NCI-H526 treated with DMSO at 0.1 percent for 48 hours (cell line): ENCODE results near the gene KRTAP10-3.
A peak's percentile ranks its signal among the peaks of the same experiment; 100 is the strongest.

Experiments
- DNase-seq: peaks from one replicate; lab custom pipeline; 2025; lab: John Stamatoyannopoulos, UW

KRTAP10-3 gene

DNA sequence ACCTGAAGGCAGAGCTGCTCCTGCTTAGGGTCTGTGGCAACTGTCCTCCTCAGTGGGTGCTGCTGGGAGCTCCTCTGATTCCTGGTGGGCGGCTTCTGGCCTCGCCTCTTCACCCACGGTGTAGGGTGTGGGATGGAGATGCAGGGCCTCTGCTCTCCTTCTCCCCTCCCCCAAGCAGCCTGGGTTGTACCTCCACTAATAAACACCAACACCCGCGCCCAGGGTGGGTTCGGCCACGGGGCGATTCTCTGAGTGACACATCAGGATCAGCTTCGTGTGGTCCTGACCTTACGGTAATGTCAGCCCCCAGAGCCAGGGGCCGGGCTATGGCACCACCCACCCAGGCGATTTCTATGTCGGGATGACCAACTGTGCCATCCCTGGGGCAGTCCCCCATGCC lies 42.3 kb downstream of the KRTAP10-3 start:
- DNase-seq, result no peak

DNA sequence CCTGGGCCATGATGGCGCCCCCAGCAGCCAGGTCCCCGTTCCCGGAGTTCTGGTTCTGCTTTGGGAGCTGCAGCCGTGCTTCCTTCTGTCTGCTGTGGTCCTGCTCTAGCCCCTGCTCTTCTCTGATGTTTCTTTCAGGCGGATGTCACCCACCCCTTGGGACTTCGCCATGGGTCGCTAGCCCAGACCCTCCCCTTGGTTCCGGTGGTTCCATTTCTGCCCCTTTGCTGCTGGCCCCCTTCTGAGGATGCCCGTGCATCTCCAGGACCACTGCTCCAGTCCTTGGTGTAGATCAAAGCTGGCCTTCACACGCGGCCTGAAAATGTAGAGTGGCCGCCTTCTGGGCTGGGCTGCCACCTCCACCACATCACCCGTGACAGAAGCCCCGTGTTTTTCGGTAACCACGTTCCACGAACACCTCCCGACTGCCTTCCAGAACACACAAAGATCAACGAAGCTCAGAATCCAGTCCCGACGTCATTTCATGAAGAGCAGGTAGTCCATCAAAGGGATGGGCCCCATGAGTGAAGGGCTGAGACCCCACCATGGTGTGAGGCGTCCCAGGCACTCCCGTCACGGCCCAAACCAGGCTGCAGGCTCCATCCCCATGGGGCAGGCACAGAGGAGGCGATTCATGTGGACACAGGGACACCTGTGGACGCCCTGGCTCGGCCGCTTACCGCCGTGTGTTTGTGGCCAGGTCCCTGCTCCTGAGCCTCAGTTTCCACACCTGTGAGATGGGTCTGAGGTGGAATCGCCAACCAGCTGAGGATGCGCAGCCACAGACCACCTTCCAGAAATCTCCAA lies 43.0 kb downstream of the KRTAP10-3 start:
- no peak for DNase-seq

DNA sequence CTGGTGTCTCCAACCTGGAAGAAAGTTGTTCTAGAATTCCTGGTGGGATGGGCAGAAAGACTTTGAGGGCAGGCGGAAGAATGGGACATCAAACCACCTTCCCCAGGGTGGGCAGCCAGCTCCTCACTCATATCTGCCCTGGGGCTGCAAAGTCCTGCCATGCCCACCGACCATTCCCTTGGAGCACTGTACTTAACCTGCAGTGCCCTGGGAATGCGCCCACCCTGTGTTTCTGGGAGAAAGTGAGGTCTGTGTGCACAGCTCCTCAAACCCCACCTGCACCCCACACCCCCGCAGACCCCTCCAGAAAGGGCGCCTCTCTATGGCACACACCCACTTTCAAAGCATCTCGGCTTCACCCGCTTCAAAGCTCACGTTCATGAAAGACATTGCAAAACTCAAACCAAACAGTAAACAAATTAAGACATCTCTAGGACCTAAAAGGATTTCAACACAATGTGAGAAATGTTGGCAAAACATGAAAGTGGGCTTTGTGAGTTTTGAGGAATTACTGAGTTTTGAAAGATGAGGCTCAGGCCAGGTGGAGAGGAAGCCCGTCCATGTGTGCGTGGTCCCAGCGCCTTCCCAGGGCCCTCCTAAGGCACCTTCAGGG lies 43.7 kb downstream of the KRTAP10-3 start:
- DNase-seq, result no peak

DNA sequence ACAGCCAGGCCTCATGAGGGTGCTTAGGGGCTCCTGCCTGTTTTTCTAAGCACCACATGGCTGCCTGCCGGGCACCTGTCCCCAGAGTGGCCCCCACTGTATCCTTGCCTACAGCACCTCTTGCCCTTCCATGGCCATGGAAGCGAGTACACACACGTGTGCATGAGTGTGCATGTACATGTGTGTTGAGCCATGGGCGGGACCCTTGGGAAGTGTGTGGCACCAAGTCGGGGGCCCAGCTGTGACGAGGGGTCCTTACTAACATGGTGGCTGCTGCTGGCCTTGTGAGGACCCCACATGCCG lies 44.4 kb downstream of the KRTAP10-3 start:
- no peak for DNase-seq

DNA sequence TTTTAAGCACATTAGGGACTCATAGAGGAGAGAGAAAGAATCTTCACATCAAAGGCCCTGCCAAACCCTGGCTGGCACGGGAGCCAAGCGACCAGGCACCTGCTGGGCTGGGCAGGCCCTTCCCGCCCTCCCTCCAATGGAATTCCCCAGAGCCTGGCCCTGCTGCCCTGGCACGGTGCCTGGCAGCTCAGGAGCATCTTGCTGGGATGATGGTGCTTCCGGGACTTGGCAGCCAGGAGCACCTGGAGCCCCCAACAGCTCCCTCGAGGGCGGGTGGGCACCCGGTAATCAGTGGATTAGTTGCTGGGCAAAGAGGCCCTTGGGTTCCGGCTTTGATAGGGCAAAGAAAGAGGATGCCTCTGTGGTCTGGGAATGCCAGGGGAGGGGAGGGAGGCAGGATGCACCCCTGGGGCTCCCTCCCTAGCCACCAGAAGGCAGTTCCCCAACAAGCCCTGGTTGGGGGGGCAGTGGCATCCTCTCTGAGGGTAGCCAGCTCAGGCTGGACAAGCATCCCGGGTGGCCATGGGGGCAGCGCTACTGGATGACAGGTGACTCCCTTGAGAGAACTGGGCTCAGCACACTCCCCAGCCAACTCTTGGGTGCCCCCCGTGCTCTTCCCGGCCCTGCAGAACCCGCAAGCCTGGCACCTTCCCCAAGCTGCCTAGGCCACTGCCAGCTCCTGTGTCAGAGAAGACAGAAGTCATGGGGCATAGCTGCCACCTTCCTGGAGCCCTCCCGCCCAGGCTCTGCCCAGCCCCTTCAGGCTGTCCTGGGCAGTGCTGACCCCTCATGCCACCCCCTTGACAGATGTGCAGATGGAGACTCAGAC lies 45.0 kb downstream of the KRTAP10-3 start:
- no peak for DNase-seq

DNA sequence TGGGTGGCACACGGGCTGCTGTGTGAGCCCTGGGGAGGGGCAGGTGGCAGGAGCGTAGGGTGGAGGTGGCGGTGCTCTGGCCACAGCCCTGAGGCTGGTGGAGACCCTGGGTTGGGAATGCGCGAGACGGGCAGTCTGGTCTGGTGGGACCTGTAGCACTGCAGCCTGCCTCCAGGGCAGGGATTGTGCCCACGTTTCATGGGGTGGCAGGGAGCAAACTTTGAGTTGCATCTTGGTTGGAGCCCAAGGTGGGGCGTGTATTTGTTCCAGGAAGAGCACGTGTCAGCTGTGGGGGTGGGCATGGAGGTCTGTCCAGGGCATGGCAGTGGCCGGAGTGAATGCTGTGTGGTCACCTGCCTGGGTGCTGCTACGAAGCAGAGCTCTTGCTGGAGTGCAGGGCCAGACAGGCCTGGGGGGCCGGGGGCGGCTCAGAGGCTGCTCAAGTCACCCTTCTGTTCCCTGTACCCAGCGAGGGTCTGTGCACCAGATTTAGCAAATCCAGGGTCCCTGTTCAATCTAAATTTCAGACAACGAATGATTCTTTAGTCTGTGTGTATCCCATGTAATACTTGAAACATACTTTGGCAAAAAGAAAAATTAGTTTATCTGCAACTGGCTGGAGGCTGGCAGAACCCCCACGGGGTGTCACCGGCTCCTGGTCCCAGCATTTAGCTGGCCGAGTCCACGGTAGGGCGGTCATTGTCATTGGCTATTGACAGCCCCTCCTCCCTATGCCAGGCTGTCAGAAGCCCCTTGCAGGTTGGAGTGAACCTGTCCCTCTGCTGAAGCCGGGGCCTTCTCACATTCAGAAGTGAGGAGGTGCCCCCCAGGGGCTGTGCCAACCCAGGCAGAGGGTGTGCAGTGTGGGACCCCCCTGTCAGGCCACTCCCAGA lies 45.9 kb downstream of the KRTAP10-3 start:
- no peak for DNase-seq

DNA sequence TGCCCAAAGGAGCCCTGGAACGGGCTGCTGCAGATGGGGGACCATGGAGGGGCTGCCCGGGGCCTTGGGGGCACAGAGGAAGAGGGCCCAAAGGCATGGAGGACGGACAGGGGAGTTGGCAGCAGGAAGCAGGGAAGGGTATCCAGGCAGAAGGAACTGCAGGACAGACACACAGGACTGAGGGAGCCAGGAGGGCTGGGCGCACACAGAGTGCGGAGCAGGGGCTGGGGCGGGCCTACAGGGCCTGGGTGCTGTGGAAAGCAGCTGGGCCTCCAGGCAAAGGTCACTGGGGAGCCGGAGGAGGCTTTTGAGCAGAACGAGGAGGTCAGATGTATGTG lies 46.7 kb downstream of the KRTAP10-3 start:
- DNase-seq, result no peak

DNA sequence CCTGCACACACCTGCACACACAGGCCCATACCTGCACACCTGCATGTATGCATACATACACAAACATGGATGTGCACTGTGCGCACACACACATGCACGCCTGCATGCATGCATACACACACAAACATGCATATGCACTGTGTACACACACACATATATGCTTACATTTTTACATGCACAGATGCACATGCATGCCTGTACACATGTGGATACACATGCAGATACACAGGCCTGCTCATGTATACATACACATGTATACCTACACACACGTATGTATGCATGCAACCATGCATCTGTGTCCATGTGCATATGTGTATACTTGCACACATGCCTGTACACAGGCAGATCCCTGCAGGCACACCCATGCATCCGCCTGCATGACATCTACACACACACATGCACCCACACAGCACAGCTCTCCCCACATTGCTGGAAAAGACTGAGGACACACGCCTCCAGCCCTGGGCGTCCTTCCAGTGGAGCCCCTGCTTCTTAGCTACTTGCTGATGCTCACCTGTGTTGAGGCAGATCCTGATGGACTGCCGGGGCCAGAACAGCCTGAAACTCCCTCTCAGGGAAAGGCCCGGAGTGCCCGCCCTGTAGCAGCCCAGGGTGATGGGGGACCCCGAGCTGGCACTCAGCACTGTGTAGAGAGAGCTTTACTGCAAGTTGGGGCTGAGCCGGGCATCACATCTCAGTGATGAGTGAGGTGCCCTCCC lies 47.2 kb downstream of the KRTAP10-3 start:
- DNase-seq, result no peak

DNA sequence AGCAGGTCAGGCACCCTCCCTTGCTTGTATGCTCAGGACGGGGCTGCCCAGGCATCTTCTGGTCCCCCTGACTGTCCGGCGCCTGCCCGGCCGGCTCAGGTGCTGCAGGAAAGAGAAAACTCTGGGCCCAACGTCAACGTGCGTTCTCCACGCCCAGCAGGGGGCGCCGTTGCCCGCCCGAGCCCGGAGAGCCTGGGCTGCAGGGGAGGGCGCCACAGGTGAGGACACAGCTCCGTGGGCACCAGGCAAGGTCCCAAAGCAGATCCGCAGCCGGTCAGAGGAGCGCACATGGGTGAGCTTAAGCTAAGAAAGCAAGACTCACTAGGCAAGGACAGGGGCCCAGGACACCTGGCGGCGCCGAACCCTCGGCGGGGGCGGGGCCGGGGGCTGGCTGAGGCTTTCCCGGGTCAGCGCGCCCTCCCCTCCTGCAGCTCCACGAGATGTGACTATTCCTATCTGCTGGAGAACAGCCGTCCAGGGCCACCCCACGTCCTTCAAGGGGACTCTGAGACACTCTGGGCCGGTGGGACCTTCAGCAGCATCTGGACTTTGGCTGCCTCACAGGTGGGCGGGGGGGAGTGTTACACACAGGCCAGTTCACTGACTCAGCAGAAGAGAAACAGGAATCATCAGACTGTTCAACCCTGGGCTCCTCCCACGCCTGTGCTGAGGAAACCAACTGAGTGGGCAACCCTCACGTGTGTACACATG lies 47.9 kb downstream of the KRTAP10-3 start:
- DNase-seq, result peak; percentile 31

DNA sequence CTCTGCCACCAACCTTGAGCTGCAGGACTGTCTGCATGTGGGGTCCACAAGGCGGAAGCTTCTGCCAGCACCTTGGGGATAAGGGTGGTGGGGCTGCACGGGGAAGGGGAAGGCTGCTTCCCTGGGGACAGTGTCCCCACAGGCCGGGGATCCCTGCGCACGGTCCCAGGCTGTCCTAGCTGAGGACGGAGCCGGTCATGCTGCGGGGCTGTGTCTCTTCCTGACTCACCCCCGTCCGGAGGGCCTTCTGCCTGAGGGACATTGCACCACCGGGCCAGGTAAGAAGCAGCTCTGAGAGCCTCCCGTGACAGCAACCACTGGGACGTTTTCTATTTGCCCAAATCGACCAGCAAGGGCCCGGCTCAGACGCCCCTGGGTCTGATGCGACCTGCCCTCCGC lies 48.5 kb downstream of the KRTAP10-3 start:
- no peak for DNase-seq

DNA sequence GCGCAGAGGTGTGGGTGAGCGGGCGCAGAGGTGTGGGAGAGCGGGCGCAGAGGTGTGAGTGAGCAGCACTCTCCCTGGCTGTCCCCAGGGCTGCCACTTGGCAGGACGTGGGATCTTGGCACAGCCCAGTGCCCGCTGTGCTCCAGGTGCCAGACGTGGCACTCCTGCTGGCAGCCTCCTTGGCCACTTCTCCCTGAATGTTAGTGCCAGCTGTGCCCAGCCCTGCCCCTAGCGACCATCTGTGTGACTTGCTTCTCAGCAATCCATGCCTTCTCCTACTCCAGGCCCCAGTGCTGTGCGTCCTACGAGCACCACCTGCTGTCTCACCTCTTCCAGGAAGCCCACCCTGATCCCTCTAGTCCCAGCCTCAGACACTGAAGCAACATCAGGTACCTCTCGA lies 49.1 kb downstream of the KRTAP10-3 start:
- peak; percentile 49 for DNase-seq

DNA sequence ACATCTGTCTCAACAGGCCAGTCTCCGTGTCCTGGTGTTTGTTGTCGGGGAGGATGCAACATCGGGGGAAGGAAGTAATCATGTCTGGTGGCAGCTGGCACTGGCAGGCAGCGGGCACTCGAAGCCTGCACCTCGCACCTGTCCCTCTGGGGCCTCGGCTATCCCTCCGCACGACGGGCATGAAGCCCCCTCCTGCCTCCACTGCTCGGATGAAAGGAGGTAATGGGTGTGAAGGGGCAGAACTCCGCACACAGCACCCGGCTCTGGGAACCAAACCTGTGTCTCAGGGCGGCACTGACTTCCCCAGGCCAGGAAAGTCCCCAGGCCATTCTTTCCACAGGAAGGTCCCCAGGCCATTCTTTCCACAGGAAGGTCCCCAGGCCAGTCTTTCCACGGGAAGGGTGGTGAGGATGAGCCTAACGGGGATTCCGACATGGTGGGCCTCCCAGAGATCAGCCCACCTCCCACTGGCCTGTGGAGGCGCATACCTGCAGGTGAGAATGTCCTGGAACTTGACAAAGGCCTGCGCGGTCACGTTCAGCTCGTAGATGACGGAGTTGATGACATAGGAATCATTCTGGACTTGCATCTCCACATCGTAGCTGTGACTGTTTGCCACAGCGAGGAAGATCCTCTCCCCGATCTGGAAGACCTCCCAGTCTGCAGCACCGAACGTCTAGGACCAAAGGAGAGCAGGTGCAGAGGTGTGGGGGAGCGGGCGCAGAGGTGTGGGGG lies 49.7 kb downstream of the KRTAP10-3 start:
- no peak for DNase-seq

DNA sequence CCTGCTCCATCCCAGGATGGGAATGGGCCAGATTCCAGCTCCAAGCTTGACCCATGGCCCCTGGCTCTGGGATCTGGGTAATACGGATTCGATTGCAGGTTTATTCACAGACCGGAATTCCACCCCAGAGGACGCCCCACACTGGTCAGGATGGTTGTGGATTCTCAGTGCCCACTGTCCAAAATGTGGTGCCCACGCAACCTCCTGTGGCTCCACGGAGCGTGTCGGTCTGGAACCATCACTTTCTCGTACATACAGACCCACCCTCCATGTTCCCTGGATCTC lies 50.2 kb downstream of the KRTAP10-3 start:
- DNase-seq, result no peak
